Measurements from ENCODE around the gene PFDN2.

The PFDN2 gene, protein sequence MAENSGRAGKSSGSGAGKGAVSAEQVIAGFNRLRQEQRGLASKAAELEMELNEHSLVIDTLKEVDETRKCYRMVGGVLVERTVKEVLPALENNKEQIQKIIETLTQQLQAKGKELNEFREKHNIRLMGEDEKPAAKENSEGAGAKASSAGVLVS

DNA sequence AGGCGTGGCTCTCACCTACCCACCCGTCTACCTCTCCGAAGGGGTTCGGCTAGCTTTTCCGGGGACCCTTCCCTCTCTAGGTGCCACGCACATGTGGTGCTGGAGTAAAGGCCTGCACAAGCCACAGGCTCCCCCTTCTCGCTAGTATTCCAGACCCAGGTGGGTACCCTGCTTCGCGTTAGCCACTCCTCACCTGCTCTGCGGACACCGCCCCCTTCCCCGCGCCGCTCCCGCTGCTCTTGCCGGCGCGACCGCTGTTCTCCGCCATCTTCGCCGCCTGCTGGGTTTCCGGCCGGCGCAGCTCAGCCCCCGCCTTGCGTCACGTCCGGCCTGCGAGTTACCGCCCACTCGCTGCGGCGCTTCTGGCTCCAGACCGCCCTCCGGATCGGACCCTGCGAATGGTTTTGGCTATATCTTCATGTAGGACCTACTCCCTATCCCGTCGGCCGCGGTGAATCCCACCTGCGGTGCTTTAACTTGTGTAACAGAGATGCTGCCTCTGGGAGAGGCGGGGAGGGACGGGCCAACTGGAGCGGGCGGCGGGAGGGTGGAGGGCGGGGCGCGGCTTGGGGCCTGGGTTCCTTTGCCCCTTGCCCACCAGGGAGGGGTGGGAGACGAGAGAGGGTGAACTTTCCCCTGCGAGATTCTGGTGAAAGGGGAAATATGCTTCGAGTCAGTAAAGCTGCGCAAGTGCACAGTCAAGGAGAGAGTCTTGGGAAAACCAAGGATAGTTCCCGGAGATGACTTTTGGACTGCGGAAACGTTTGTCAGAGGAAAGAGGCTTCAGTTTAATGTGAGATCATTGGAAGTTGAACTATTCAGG is at the start of gene PFDN2, which contains the start of gene NIT1:
PFDN2 (minus strand) TSS at position 279 of the 823 bp plus-strand sequence; CDS start at position 268, 11 bp downstream.
NIT1 (plus strand) TSS at position 347 of the 823 bp plus-strand sequence; CDS start at position 419, 72 bp downstream.
- DNase-seq: peak; percentile 82

DNA sequence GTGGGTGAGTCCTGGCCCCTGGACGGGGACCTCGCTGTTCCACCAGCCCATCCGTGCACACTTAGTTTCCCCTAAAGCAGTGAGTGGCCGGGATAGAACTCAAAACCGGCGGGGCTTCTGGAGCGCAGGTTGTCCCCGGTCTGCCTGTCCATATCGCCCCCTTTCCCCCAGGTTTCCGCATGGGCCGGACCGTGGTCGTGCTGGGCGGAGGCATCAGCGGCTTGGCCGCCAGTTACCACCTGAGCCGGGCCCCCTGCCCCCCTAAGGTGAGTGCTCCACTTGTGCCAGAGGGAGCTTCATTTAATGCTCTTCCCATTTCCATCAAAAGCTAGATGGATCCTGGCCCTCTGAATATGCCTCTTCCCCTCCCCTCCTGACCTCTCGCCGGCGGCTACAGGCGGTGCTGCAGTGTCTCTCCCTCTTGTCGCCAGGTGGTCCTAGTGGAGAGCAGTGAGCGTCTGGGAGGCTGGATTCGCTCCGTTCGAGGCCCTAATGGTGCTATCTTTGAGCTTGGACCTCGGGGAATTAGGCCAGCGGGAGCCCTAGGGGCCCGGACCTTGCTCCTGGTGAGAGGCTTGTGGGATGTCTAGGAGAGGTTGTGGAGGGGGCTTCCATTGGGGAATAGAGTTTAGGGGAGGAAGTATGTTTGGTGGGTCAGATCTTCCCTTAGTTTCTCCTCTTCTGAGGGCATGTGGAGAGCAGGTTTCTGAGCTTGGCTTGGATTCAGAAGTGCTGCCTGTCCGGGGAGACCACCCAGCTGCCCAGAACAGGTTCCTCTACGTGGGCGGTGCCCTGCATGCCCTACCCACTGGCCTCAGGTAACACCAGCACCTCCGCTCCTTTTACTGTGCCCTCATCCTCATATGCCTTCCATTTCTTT is 49.1 kb upstream of the PFDN2 start:
- DNase-seq: no peak

DNA sequence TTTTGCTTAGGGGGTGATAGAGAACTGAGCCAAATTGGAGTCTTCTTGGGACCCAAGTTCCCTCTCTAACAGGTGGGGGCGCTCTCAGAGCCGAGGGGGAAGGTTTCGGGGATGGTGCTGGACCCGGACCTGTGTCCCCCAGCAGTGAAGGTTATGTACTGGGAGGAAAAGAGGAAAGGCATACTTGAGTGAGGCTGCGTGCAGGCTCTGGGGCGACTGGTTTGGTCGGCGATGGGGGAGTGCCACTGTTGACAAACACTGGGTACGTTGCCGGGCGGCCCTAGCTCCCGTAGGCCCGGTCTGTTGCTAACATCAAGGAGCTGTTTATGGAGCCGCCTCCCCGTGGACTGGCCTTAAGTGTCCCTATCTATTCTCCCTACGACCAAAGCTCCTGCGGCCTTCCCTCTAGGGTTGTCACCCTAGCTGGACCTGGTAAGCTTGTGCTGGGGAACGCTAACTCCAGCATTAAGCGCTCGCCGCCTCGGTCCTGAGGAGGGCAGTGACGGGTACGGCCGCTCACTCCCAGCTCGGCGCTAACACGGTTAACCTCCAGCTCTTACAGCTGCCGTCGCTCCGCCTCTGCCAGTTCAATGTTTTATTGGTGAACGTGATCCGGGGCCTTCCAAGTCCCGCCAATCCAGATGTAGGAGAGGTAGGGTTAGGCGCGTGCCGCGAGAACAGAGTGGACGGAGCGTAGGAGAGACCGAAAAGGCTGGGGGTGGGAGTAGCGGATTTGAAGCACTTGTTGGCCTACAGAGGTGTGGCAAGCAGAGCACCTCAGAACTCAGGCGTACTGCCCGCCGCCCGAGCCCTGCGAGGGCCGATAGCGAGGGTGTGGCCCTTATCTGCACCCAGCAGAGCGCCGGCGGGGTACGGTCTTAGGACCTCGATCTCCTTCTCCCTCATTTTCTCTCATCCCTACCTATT is 48.2 kb upstream of the PFDN2 start, which contains the start of gene PPOX:
PPOX (plus strand) TSS at position 685 of the 927 bp plus-strand sequence. CDS start 422 bp downstream, outside the sequence.
- DNase-seq: peak; percentile 93

DNA sequence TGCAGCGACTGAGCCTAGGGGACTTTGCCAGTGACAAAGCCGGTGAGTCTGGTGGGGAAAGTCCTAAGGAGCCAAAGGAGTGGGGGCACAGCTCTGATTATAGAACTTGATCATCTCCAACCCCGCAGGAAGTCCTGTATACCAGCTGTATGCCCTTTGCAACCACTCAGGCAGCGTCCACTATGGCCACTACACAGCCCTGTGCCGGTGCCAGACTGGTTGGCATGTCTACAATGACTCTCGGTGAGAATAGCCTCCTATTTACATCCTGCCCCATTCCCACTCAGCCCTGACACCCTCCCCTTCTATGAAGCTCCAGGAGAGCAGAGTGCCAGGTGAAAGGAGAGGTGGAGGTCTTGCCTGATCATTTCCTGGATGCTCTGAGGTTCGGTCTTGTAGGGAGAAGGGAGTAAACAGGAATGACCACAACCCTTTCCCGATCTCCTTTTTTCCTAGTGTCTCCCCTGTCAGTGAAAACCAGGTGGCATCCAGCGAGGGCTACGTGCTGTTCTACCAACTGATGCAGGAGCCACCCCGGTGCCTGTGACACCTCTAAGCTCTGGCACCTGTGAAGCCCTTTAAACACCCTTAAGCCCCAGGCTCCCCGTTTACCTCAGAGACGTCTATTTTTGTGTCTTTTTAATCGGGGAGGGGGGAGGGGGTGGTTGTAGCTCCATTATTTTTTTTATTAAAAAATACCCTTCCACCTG is 47.2 kb upstream of the PFDN2 start:
- DNase-seq: no peak

DNA sequence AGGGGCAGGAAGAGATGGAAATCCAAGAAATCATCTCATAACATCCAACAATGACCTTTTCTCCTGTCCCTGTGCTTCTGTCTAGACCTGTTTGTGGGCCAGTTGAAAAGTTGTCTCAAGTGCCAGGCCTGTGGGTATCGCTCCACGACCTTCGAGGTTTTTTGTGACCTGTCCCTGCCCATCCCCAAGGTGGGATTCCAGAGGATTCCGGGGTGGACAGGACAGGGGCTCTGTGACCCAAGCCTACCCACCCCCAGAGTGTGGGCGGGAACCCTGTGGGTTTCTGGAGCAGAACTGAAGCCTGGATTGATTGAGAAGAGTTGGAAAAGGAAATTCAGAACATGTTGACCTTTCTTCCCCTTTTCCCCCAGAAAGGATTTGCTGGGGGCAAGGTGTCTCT is 46.0 kb upstream of the PFDN2 start:
- no peak for DNase-seq

DNA sequence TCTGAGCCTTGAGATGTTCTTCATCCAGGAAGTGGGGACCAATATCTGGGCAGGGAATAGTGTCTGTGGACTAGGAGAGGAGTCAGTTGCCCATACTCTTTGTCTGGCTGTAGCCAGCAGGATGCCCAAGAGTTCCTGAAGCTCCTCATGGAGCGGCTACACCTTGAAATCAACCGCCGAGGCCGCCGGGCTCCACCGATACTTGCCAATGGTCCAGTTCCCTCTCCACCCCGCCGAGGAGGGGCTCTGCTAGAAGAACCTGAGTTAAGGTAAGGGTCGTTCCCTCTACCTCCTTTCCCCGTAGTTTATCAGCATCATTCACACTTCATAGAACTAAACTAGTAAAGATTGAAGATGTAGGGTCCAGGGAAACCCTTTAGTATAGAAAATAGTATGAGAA is 45.0 kb upstream of the PFDN2 start:
- no peak for DNase-seq

DNA sequence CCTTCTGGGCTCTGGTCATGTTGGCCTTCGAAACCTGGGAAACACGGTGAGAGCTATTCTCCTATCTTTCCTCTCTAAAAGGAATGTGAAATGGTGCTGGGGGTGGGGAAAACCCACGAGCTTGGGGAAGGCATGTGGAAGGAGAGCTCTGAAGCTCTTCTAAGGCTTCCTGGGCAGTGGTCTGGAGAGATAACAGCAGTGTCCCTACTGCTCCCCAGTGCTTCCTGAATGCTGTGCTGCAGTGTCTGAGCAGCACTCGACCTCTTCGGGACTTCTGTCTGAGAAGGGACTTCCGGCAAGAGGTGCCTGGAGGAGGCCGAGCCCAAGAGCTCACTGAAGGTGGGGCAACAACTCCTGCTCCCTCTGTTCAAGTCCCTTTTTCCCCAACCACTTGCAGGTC is 44.2 kb upstream of the PFDN2 start:
- no peak for DNase-seq

DNA sequence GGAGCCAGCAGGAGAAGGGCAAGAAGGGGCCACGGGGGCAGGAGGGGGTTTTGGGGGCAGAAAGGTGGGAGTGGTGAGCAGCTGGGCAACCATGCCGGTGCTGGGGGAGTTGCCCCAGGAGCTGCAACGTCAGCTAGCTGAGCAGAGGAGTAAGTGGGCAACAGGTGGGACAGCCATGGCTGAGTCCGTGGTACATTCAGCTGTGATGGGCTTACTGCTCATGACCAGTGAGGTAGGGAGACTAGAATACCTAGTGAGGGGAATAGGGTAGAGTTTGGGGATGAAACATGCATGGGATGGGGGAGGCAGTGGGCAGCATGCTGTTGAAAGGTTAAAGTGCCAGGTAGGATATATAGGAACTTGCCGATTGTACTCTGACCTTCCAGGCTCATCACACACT is 43.8 kb upstream of the PFDN2 start:
- DNase-seq: no peak

DNA sequence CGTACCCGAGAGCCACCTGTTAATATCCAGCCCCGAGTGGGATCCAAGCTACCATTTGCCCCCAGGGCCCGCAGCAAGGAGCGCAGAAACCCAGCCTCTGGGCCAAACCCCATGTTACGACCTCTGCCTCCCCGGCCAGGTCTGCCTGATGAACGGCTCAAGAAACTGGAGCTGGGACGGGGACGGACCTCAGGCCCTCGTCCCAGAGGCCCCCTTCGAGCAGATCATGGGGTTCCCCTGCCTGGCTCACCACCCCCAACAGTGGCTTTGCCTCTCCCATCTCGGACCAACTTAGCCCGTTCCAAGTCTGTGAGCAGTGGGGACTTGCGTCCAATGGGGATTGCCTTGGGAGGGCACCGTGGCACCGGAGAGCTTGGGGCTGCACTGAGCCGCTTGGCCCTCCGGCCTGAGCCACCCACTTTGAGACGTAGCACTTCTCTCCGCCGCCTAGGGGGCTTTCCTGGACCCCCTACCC is 42.9 kb upstream of the PFDN2 start:
- no peak for DNase-seq

DNA sequence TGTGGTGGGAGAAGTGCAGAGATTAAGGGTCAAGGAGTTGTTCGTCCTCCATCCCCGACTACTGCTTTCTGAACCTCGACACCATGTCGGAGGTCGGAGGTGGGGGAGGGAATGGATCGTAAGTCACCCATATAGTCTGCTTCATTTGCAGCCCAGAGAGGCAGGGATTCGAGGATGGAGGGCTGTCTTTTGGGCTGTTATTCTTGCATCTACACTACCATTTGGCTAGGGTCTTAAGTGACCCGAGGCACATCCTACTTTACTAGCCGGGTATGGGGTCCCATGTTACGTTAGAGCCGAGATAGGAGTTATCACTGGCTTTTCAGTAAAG is 42.0 kb upstream of the PFDN2 start:
- DNase-seq: no peak

DNA sequence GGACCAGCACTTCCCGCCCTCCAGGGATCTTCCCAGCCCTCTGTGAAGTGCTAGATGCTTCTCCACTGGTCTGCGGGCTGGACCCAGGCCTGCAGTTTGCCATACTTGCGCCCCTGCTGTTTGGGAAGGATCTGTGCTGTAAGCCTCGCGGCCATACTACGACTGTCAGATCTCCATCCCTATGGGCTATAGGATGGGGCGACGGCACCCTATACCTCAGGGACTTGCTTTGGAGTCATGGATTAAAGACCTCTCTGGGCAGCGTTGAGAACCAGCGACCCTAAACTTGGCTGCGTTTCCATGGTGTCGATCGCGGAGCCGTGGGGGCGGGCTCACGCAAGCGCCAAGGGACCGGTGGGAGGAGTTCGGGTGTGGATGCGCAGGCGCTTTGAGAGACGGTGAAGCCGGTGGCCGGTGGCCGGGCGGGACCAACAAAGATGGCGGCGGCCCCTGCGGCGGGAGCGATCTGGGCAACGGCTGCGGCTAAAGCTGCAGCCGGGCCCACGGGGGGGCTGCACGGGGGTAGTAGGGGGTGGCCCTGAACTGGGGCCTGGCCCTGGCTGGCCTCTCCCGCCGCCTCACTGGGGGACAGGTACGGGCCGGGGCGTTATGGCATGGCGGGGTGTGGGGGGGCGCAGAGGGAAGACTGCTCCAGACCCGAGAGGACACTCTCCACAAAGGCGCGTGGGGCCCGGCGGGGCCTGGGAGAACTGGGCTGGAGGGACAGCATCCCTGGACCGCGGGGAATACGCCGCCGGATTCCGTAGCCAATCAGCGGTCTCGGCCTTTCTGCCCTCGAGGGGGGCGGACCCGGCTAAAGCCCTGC is 41.5 kb upstream of the PFDN2 start, which contains the start of gene USP21:
USP21 (plus strand) TSS at position 414 of the 826 bp plus-strand sequence. CDS start 1,141 bp downstream, outside the sequence.
- DNase-seq: peak; percentile 90

DNA sequence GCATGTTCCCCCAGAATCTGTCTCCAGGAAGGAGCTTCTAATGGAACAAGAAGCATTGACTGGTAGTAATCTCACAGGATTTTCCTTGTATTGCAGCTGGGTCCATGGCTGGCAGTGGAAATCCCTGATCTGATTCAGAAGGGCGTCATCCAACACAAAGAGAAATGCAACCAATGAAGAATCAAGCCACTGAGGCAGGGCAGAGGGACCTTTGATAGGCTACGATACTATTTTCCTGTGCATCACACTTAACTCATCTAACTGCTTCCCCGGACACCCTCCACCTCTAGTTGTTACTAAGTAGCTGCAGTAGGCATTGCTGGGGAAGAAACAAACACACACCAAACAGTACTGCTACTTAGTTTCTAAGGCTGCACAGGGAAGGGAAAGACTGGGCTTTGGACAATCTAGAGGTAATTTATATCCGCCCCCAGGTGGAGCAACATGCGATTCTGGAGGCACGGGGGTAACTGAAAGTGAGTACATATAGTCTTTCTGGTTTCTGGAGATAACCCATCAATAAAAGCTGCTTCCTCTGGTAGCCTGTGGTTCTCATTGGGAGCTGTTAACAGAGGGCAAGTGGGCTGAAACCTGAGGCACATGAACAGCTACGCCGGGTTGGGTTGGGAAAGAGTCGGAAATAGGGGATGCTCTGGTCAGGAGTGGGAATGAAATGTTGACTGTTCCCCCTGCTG is 40.6 kb upstream of the PFDN2 start:
- no peak for DNase-seq

DNA sequence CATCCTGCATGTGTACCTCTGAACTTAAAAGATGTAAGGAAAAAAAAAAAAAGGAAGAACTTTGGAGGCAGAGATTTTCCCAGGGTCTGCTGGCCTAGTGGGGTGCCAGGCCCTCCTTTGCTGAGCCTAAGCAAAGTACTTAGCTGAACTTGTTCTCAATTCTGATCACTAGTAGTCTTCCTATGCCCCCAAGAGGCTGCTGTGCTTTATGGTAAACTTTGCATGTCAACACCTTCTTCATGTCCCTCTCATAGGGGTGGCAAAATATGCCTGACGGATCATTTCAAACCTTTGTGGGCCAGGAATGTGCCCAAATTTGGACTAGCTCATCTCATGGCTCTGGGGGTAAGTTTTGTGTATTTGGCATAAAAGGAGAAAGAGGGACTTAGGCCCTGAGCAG is 40.0 kb upstream of the PFDN2 start:
- no peak for DNase-seq

DNA sequence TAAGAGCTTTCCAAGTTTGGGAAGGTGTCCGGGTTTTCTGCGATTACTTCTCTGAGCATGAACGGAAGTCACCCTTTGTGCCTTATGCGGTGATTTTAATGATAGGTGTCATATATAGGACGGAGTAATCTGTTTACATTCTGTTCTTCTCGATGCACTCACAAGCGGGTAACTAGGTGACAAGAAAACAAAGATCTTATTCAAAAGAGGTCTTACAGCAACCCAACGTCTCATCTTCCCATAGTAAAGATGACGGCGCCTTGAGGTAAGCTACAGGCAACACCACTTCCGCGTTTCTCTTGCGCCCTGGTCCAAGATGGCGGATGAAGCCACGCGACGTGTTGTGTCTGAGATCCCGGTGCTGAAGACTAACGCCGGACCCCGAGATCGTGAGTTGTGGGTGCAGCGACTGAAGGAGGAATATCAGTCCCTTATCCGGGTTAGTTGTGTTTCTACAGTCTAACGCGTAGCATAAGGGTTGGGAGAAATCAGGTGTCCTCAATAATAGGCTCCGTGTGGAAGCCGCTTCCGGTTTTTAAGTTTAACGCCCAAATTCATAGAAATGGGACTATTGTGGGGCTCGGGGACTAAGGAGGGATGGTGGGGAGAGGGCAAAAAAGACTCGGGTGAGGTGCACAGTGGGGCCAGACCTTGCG is 36.0 kb upstream of the PFDN2 start, which contains the start of gene UFC1:
UFC1 (plus strand) TSS at position 297 of the 656 bp plus-strand sequence; CDS start at position 317, 20 bp downstream.
- peak; percentile 88 for DNase-seq

DNA sequence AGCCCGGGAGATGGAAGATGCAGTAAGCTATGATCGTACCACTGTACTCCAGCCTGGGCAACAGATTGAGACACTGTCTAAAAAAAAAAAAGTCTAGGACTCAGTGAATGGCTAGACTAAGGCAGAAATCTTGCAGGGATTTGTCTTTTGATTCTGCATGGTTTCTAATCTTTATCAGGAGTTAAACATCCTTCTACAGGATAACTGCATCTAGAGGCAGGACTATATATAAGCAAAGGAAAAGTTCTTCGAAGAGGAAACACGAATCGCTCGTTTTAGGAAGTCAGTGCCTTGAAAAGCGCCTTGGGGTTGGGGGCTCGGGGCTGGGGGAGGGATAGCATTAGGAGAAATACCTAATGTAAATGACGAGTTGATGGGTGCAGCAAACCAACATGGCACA is 35.3 kb upstream of the PFDN2 start:
- no peak for DNase-seq

DNA sequence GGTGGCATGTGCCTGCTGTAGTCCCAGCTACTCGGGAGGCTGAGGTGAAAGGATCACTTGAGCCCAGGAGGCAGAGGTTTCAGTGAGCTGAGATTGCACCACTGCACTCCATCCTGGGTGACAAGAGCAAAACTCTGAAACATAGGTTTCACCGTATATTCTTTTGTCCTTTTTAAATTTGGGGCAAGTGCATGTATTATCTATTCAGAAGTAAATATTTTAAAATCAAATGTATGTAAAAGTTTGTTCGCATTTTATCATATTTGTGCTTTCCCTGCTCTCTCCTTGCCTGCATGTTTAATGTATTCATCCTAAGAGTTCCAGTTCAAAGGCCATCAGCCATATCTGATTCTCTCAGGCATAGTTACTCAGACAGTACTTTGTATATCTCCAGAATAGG is 28.0 kb upstream of the PFDN2 start:
- no peak for DNase-seq

DNA sequence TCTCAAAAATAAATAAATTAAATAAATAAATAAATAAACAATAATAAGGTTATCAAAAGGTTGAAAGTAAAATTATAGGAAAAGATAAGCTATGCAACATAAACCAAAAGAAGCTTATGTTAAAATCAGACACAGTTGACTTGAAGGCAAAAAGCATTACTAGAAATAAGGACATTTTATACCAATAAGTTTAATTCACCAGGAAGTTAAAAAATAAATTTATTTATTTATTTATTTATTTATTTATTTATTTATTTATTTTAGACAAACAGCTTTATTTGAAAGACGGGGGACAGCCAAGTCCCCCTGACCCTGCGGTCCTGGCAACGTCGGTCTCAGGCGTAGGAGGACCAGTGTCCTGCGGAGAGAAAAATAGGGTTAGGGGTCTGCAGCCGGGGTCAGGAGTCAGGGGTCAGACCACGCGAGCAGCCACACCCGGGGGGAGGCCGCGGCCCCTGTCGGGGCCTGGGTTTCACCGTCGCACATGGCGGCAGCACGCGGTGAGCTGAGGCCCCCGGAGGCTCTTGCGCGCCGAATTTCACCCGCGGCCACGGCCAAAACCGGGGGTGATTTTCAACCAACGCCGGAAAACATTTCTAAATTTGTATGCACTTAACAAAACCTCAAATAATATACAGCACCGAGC is 23.0 kb upstream of the PFDN2 start:
- DNase-seq: no peak

DNA sequence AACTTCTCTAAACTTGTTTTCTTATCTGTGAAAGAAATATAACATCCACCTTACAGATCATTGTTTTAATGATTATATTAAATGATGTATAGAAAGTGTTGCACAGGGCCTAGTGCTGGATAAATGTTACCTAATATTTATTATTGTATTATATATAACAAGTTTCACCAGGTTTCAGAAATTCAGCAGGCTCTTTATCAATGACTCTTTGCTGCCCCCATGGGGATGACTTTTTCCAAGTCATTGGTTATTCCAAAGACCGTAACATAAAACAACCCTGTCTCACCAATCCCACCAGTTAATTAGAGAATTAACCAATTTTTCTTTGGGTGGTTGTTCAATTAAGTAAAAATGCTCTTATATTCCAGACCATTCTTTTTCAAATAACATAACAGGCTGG is 21.9 kb upstream of the PFDN2 start:
- DNase-seq: peak; percentile 13

DNA sequence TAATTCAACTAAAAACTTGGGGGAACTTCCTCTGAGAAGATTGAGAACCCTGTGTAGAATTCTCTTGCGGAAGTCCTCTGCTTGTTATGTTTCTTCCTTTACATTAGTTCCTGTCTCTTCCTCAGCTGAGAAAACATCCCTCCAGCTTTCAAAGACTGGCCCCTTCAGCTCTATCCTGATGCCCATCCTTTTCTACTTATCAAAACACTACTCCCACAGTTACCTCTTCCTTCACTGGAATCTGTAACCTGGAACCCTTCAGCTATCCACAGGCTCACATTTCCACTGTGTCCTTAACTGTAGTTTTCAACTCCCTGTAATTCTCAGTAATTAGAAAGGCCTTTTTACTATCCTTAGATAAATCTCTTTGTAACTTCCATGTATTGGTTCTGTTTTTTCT is 20.6 kb upstream of the PFDN2 start:
- no peak for DNase-seq
